HTERT RPE-1 (cell line): ENCODE data around the gene CHAF1B.

Experiments
- in situ Hi-C: fragments of 300-500 bp; cut with MboI; formaldehyde crosslinking; loops from 4 replicates; pipeline ENCODE4 v1.14.3; 2020; ENCODE audit warnings: low sequenced_read_pairs

The CHAF1B gene

GRCh38 chr21:36423771-36424433, 38.7 kb downstream of the CHAF1B start:
- in situ Hi-C loops: no loop called here

GRCh38 chr21:36424592-36424991, 39.4 kb downstream of the CHAF1B start:
- in situ Hi-C loops: no loop called here

GRCh38 chr21:36425286-36425685, 40.1 kb downstream of the CHAF1B start:
- in situ Hi-C loops: no loop called here

- in situ Hi-C loops: no loop called here
Measured at GRCh38 chr21:36427502-36427901, 42.3 kb downstream of the CHAF1B start.

GRCh38 chr21:36428761-36429432, 43.7 kb downstream of the CHAF1B start:
- in situ Hi-C loops: no loop called here

GRCh38 chr21:36429947-36430546, 44.9 kb downstream of the CHAF1B start:
- in situ Hi-C loops: no loop called here

- in situ Hi-C loops: no loop called here
Measured at GRCh38 chr21:36430841-36431240, 45.6 kb downstream of the CHAF1B start.

GRCh38 chr21:36431252-36431651, 46.1 kb downstream of the CHAF1B start:
- in situ Hi-C loops: no loop called here

GRCh38 chr21:36433059-36433709, 48.0 kb downstream of the CHAF1B start:
- in situ Hi-C loops: no loop called here

- in situ Hi-C loops: no loop called here
Measured at GRCh38 chr21:36434144-36434543, 49.0 kb downstream of the CHAF1B start.

GRCh38 chr21:36436829-36437744, 51.9 kb downstream of the CHAF1B start:
- in situ Hi-C loops: no loop called here

GRCh38 chr21:36437745-36438128, 52.5 kb downstream of the CHAF1B start:
- in situ Hi-C loops: no loop called here

GRCh38 chr21:36441715-36442114, 56.5 kb downstream of the CHAF1B start:
- in situ Hi-C loops: no loop called here

GRCh38 chr21:36446301-36446700, 61.1 kb downstream of the CHAF1B start:
- in situ Hi-C loops: no loop called here

- in situ Hi-C loops: no loop called here
Measured at GRCh38 chr21:36450511-36450910, 65.3 kb downstream of the CHAF1B start.

- in situ Hi-C loops: no loop called here
Measured at GRCh38 chr21:36451506-36451905, 66.3 kb downstream of the CHAF1B start.

- in situ Hi-C loops: no loop called here
Measured at GRCh38 chr21:36452281-36452825, 67.2 kb downstream of the CHAF1B start.

- in situ Hi-C loops: no loop called here
Measured at GRCh38 chr21:36454093-36454531, 68.9 kb downstream of the CHAF1B start.

- in situ Hi-C loops: no loop called here
Measured at GRCh38 chr21:36454706-36455105, 69.5 kb downstream of the CHAF1B start.

GRCh38 chr21:36456729-36457414, 71.7 kb downstream of the CHAF1B start:
- in situ Hi-C loops: no loop called here
